ENCODE data around the gene TP53RK.

Gene TP53RK

GRCh38 chr20:46691196-46691595 is 2.0 kb upstream of the TP53RK start:
- DNase-seq (ENCODE audit: low spot score): no peak
- H3K27ac ChIP-seq: no peak overlapping the region

GRCh38 chr20:46690219-46691106 is 1.2 kb upstream of the TP53RK start:
- Histone ChIP-seq H3K27ac (peak overlapping the region; percentile 85 to 96), H3K4me3 (peak overlapping the region; percentile 89)
- no peak for TF ChIP-seq CTCF (IDR thresholded peaks at IDR 0.05)
- no peak for DNase-seq (ENCODE audit: low spot score)

More at GRCh38 chr20:46691196-46691595, 2.0 kb upstream of the TP53RK start:
- no peak overlapping the region for H3K4me3 ChIP-seq
- no peak for TF ChIP-seq CTCF (IDR thresholded peaks at IDR 0.05)

GRCh38 chr20:46689754-46690085 is 476 bp upstream of the TP53RK start:
- H3K27ac ChIP-seq: peak overlapping the region; percentile 85 to 96
- peak overlapping the region; percentile 89 for H3K4me3 ChIP-seq
- TF ChIP-seq CTCF (IDR thresholded peaks at IDR 0.05): no peak
- no peak for DNase-seq (ENCODE audit: low spot score)

GRCh38 chr20:46688151-46689081 is 828 bp downstream of the TP53RK start:
- Histone ChIP-seq H3K4me3 (peak overlapping the region; percentile 89), H3K27ac (peak overlapping the region; percentile 96 to 97)
- no peak for DNase-seq (ENCODE audit: low spot score)
- no peak for TF ChIP-seq CTCF (IDR thresholded peaks at IDR 0.05)

- peak overlapping the region in 1 of 2 donors; percentile 51 for H3K27ac ChIP-seq
- peak overlapping the region; percentile 61 for H3K4me3 ChIP-seq
- no peak for TF ChIP-seq CTCF (IDR thresholded peaks at IDR 0.05)
- DNase-seq (ENCODE audit: low spot score): peak; percentile 73
Measured at GRCh38 chr20:46683939-46684750, 5.1 kb downstream of the TP53RK start.

GRCh38 chr20:46683668-46683938 is 5.6 kb downstream of the TP53RK start:
- Histone ChIP-seq H3K27ac (no peak overlapping the region), H3K4me3 (peak overlapping the region; percentile 61)
- no peak for TF ChIP-seq CTCF (IDR thresholded peaks at IDR 0.05)
- no peak for DNase-seq (ENCODE audit: low spot score)

All from coronary artery (tissue), 2 donors.